GDM1 (cell line): ENCODE measurements around the gene PCBP3.
"Not testable (repeated sequence)": the region's sequence is repeated elsewhere in the genome, so short reads cannot be mapped to it uniquely, and the experiment has no call there.

Source experiments
- DNase-seq: peaks from one replicate; lab custom pipeline; 2025; lab: John Stamatoyannopoulos, UW

PCBP3 gene

GRCh38 chr21:45947716-45948255 lies 304.3 kb downstream of the PCBP3 start:
- DNase-seq = no peak

- DNase-seq = no peak
Observed at GRCh38 chr21:45948576-45949141, 305.1 kb downstream of the PCBP3 start.

DNA sequence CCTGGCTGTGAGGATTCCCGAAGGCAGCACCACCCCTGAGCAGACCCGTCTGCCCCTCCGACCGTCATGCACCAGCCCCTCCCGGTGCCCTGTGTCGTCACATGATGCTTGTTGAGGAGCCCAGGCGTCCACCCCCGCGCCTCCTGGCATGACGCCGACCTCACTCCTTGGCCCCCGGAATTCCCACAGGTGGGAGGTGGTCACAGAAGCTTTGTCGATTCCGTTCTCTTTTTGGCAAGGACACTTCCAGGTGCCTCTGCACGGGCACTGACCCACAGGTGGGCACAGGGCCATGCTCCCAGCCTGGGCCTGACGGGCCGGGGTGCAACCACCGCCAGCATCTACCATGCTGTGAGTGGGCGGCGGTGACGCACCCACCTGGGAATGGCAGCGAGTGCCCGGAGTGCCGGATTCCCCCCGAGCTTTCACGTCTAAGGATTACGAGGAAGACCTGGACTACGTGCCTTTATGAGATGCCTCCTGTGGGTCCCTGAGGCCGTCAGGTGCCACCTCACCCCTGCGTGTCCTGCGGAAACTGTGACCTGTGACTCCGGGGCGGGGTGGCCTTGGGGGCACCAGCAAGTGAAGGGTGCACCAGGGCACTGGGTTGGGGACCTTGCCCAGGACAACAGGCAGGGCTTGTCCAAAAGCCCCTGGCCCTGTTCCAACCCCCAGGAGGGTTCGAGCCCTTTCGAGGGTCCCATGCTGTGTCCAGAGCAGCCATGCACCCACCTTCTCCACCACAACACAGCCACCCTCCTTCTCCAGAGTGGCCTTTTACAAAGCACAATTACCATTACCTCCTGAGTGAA lies 306.6 kb downstream of the PCBP3 start:
- no peak for DNase-seq

- no peak for DNase-seq
Observed at GRCh38 chr21:45950740-45951515, 307.4 kb downstream of the PCBP3 start.

DNA sequence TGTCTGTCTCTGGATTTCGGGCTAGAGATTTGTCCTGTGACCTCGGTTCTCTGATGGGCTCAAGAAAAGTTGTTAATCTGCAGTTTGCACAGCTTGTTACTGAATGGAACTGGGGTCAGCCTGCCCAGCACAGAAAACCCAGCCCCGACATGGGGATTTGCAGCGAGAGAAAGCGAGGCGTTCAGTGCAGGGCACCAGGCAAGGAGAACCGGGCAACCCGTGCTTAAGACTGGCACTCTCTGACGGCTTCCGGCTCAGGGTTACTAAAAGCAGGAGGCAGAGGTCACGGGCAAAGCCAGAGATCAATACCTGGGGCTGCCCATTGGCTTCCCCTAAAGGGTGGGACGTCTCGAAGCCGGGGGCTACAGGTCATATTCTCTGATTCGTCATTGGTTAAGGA lies 308.2 kb downstream of the PCBP3 start:
- no peak for DNase-seq

- not testable (repeated sequence) for DNase-seq
Observed at GRCh38 chr21:45952527-45952926, 309.0 kb downstream of the PCBP3 start.

GRCh38 chr21:45952974-45953373 lies 309.4 kb downstream of the PCBP3 start:
- DNase-seq = no peak

DNA sequence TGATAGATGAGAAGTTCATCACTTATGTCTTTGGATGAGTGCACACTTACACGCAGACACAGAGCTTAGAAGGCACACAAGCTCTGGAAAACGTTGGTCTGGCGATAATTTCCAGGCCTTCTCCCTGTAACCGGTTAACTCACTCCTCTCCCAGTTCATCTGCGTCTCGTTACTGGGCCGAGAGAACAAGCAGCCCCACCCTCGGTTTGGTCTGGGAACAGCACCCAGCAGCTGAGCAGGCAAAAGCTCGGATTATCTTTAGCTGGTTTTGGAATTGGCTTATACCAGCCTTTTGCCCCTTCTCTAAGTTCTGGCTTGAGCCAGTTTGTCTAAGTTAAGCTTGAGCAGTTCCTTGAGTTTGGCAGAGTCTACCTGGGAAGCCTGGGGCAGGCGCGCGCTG lies 310.7 kb downstream of the PCBP3 start:
- DNase-seq = no peak

GRCh38 chr21:45954921-45955320 lies 311.4 kb downstream of the PCBP3 start:
- no peak for DNase-seq

GRCh38 chr21:45957551-45957950 lies 314.0 kb downstream of the PCBP3 start:
- no peak for DNase-seq

GRCh38 chr21:45957981-45958600 lies 314.6 kb downstream of the PCBP3 start:
- no peak for DNase-seq

DNA sequence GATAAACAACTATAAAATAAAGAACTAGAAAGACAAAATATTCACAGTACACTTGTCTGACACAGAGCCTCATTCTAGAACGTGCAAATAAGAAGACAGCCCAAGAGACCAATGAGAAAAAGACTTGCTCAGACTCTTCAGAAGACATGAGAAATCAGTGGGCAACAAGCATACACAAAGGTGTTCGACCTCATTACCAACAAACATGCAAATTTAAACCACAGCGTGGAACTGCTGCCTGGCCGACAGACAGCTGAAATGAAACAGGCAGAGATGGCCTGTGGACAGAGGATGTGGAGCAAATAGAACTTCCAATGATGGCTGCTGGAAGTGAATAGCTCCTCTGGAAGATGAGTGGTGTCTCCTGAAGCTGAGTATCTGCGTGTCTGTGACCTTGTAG lies 315.7 kb downstream of the PCBP3 start:
- DNase-seq = no peak

GRCh38 chr21:45959779-45960390 lies 316.4 kb downstream of the PCBP3 start:
- DNase-seq = no peak

DNA sequence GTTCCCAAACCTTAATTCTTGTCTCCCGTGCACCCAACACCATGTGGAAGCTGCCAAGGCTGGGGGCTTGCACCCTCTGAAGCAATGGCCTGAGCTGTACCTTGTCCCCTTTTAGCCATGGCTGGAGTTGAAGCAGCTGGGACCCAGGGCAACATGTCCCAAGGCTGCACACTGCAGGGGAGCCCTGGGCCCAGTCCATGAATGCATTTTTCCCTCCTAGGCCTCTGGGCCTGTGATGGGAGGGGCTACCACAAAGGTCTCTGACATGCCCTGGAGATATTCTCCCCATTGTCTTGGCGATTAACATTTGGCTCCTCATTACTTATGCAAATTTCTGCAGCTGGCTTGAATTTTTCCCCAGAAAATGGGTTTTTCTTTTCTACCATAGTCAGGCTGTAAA lies 317.9 kb downstream of the PCBP3 start:
- DNase-seq = not testable (repeated sequence)

- no peak for DNase-seq
Observed at GRCh38 chr21:45962531-45963231, 319.2 kb downstream of the PCBP3 start.

DNA sequence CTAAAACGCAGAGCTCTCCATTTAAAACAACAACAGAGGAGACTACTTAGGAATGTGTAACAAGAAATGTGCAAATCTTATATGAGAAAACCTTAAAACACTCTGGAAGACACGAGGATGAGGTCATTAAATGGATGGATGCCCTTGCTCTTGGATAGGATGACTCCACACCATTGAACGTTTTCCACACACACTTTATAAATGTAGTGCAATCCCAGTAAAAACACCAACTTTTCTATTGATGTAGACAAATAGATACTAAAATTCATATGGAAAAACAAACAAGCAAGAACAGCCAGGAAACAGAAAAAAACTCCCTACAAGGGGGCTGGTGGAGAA lies 319.7 kb downstream of the PCBP3 start:
- no peak for DNase-seq

DNA sequence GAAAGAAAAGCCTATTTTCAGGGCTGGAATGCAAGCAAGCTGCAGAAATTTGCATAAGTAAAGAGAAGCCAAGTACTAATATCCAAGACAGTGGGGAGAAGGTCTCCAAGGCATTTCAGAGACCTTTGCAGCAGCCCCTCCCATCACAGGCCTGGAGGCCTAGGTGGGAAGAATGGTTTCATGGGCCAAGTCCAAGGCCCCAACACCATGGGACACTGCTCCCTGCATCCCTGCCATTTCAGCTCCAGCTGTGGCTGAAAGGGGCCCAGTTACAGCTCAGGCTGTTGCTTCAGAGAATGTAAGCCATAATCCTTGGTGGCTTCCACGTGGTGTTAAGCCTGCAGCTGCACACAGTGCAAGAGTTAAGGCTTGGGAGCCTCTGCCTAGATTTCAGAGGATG lies 321.1 kb downstream of the PCBP3 start:
- no peak for DNase-seq

DNA sequence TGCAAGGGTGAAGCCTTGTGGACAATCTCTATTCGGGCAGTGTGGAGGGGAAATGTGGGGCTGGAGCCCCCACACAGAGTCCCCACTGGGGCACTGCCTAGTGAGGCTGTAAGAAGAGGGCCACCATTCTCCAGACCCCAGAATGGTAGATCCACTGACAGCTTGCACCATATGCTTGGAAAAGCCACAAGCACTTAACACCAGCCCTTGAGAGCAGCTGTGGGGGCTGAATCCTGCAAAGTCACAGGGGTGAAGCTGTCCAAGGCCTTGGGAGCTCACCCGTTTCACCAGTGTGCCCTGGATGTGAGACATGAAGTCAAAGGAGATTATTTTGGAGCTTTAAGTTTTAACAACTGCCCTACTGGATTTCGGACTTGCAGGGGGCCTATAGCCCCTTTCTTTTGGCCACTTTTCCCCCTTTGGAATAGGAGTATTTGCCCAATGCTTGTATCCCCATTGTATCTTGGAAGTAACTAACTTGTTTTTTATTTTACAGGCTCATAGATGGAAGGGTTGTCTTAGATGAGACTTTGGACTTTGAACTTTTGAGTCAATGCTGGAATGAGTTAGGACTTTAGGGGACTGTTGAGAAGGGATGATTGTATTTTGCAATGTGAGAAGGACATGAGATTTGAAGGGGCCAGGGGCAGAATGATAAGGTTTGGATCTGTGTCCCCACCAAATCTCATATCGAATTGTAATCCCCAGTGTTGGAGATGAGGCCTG lies 321.7 kb downstream of the PCBP3 start:
- DNase-seq = no peak

DNA sequence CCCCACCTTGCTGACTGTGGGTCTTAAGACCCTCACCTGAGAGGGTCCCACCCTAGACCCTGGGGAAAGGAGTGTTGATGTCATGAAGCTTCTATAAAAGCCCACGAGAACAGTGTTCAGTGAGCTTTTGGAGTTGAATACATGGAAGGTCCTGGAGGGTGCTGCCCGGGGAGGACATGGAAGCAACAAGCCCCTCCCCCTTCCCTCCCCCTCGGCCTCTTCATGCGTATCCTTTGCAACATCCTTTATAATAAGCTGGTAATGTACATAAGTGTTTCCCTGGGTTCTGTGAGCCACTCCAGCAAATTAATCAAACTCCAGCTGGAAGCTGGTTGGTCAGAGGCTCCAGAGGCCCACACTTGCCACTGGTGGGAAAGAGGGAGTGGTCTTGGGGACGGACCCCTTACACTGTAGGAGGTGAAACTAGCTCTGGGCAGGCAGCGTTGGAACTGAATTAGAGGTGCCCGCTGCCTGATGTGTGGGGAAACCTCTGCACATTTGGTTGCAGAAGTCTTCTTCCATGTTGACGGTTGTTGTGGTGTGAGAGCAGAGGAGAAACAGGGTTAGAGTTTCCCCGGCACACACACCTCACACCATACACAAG lies 323.4 kb downstream of the PCBP3 start:
- no peak for DNase-seq
